ENCODE data around the gene MAGI2. TPM values are rescaled to one million over a fixed set of nuclear protein-coding genes. Genes with fewer than 3 reads are reported as not detected.

Gene MAGI2
- total RNA-seq, 2 experiments from 2014 or later = 0.17 TPM

- Mint-ChIP-seq H3K27me3 (peaks cover 2% of the 10 kb centered on the region), H3K9me3 (no peaks in the 10 kb centered on the region), H3K4me3 (no peak overlapping the region), H3K36me3 (no peaks in the 10 kb centered on the region), H3K27ac (no peak overlapping the region), H3K4me1 (ENCODE audit: low read depth) (no peaks in the 10 kb centered on the region)
- intact Hi-C loops (cut with micrococcal nuclease) = no loop called here
- CTCF ChIA-PET = no interaction called here
- POLR2A ChIA-PET = no interaction called here
- DNase-seq = no peak
These were observed 1329.3 kb downstream of the MAGI2 start for GRCh38 chr7:78124216-78124615.

- intact Hi-C loops (cut with micrococcal nuclease) = no loop called here
- CTCF ChIA-PET = no interaction called here
- H3K27me3 Mint-ChIP-seq = peaks cover 3% of the 10 kb centered on the region
- POLR2A ChIA-PET = no interaction called here
- no peaks in the 10 kb centered on the region for H3K36me3 Mint-ChIP-seq
- no peaks in the 10 kb centered on the region for H3K9me3 Mint-ChIP-seq
- no peak for DNase-seq
- no peak overlapping the region for H3K4me3 Mint-ChIP-seq
- H3K27ac Mint-ChIP-seq = no peak overlapping the region
- no peaks in the 10 kb centered on the region for H3K4me1 Mint-ChIP-seq (ENCODE audit: low read depth)
These were observed 1331.6 kb downstream of the MAGI2 start for GRCh38 chr7:78121888-78122287.

DNA sequence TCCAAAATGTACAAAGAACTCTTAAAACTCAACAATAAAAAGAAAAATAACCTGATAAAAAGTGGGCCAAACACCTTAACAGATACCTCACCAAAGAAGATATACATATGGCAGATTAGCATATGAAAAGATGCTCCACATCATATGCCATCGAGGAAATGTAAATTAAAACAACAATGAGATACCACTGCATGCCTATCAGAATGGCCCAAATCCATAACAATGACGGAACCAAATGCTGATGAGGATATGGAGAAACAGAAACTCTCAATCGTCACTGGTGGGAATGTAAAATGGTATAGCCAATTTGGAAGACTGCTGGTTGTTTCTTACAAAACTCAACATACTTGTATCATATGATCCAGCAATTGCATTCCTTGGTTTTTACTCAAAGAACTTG is 1335.0 kb downstream of the MAGI2 start:
- intact Hi-C loops (cut with micrococcal nuclease) = no loop called here
- no peak overlapping the region for H3K4me3 Mint-ChIP-seq
- H3K27me3 Mint-ChIP-seq = peaks cover 15% of the 10 kb centered on the region
- POLR2A ChIA-PET = no interaction called here
- no peaks in the 10 kb centered on the region for H3K9me3 Mint-ChIP-seq
- H3K27ac Mint-ChIP-seq = no peak overlapping the region
- H3K4me1 Mint-ChIP-seq (ENCODE audit: low read depth) = no peaks in the 10 kb centered on the region
- CTCF ChIA-PET = no interaction called here
- no peak for DNase-seq
- no peaks in the 10 kb centered on the region for H3K36me3 Mint-ChIP-seq

DNA sequence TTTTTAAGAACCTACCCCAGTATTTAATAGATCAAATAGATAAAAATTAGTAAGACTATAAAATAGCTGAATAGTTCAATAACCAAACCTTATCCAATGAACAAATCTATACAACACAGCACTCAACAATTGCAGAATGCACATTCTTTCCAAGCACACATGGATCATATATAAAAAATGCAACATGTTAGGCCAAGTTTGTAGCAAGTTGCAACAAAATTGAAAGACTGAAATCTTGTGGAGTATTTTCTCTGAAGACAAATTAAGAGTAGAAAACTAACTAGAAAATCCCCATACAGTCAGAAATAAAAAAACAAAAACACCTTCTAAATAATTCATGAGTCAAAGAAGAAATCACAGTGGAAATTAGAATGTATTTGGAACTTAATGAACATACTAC is 1337.6 kb downstream of the MAGI2 start:
- Mint-ChIP-seq H3K27ac (no peak overlapping the region), H3K36me3 (no peaks in the 10 kb centered on the region), H3K9me3 (no peaks in the 10 kb centered on the region), H3K4me3 (no peak overlapping the region), H3K4me1 (ENCODE audit: low read depth) (no peaks in the 10 kb centered on the region), H3K27me3 (peaks cover 27% of the 10 kb centered on the region)
- CTCF ChIA-PET = no interaction called here
- no peak for DNase-seq
- POLR2A ChIA-PET = no interaction called here
- intact Hi-C loops (cut with micrococcal nuclease) = no loop called here

DNA sequence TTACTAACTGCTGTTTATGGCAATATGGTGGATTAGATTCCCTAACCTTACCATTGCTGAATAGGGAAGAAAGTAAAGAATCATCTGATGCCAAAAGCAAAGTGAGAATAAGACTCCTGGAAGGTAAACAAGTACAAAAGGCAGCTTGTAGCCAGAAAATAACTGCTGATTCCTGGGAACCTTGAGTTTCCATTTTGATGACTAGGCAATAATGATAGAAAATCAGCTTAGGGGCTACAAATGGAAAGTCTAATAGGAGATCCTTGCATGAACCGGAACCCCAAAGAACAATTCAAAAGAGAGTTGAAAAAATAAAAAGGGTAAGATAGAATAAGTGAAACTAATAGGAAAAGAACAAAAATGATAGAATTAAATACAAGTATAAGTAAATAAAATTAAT is 1338.5 kb downstream of the MAGI2 start:
- no peak for DNase-seq
- intact Hi-C loops (cut with micrococcal nuclease) = no loop called here
- no peak overlapping the region for H3K27ac Mint-ChIP-seq
- no peaks in the 10 kb centered on the region for H3K36me3 Mint-ChIP-seq
- H3K4me1 Mint-ChIP-seq (ENCODE audit: low read depth) = no peaks in the 10 kb centered on the region
- ChIA-PET POLR2A (no interaction called here), CTCF (no interaction called here)
- peaks cover 31% of the 10 kb centered on the region for H3K27me3 Mint-ChIP-seq
- no peak overlapping the region for H3K4me3 Mint-ChIP-seq
- H3K9me3 Mint-ChIP-seq = no peaks in the 10 kb centered on the region

DNA sequence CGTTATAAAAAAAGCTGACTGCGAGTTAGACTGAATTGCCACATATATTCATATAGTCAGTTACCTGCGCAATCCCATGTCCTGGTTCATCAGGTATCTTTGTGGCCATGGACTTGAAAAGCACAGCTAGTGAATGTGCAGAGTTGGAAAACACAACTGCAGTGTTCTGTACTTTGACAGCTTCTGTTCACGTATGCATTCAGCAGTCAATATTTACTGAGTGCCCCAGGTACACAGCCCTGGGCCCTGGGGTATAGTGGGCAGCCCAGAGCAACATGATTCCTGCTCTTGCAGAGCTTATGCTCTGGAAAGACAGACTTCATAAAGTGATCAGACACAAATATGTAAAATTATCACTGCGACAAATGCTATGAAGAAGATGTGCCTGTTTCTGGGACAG is 1341.0 kb downstream of the MAGI2 start:
- POLR2A ChIA-PET = no interaction called here

GRCh38 chr7:78111386-78111785 is 1342.1 kb downstream of the MAGI2 start:
- Mint-ChIP-seq H3K4me3 (no peak overlapping the region), H3K27ac (no peak overlapping the region), H3K27me3 (peaks cover 34% of the 10 kb centered on the region), H3K4me1 (ENCODE audit: low read depth) (no peaks in the 10 kb centered on the region), H3K9me3 (peaks cover 2% of the 10 kb centered on the region), H3K36me3 (no peaks in the 10 kb centered on the region)
- intact Hi-C loops (cut with micrococcal nuclease) = no loop called here
- POLR2A ChIA-PET = no interaction called here
- CTCF ChIA-PET = no interaction called here
- DNase-seq = no peak

More for the DNA sequence above, 1341.0 kb downstream of the MAGI2 start:
- Mint-ChIP-seq H3K9me3 (no peaks in the 10 kb centered on the region), H3K27ac (no peak overlapping the region), H3K27me3 (peaks cover 35% of the 10 kb centered on the region), H3K4me3 (no peak overlapping the region), H3K4me1 (ENCODE audit: low read depth) (no peaks in the 10 kb centered on the region), H3K36me3 (no peaks in the 10 kb centered on the region)
- DNase-seq = no peak
- CTCF ChIA-PET = no interaction called here
- intact Hi-C loops (cut with micrococcal nuclease) = no loop called here

DNA sequence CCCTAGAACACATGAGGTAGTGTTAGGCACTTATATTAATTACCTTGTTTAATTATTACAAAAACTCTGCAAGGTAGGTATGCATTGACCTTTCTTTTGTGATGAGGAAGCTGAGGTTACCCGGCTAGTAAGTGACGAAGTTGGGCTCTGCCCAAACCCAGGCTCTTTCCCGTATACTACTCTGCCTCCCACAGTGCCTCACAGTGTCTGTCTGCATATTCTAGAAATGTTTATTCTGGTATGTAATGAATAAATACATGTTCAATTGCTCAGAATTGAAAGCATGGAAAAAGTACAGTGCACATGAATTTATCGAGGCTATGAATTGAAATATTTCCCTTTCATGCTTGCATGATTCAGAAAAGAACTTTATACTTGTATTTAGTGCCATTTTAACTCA is 1350.0 kb downstream of the MAGI2 start:
- CTCF ChIA-PET = no interaction called here
- Mint-ChIP-seq H3K36me3 (no peaks in the 10 kb centered on the region), H3K9me3 (peaks cover 2% of the 10 kb centered on the region)

GRCh38 chr7:78101076-78101475 is 1352.4 kb downstream of the MAGI2 start:
- no peak for DNase-seq
- CTCF ChIA-PET = no interaction called here
- no peaks in the 10 kb centered on the region for H3K4me1 Mint-ChIP-seq (ENCODE audit: low read depth)
- POLR2A ChIA-PET = no interaction called here
- H3K9me3 Mint-ChIP-seq = no peaks in the 10 kb centered on the region
- H3K27ac Mint-ChIP-seq = no peak overlapping the region
- H3K4me3 Mint-ChIP-seq = no peak overlapping the region
- H3K27me3 Mint-ChIP-seq = peaks cover 16% of the 10 kb centered on the region
- no peaks in the 10 kb centered on the region for H3K36me3 Mint-ChIP-seq
- intact Hi-C loops (cut with micrococcal nuclease) = no loop called here

More for the DNA sequence above, 1350.0 kb downstream of the MAGI2 start:
- DNase-seq = no peak
- H3K4me3 Mint-ChIP-seq = no peak overlapping the region
- H3K27ac Mint-ChIP-seq = no peak overlapping the region
- H3K27me3 Mint-ChIP-seq = peaks cover 11% of the 10 kb centered on the region
- intact Hi-C loops (cut with micrococcal nuclease) = no loop called here
- POLR2A ChIA-PET = no interaction called here
- no peaks in the 10 kb centered on the region for H3K4me1 Mint-ChIP-seq (ENCODE audit: low read depth)

DNA sequence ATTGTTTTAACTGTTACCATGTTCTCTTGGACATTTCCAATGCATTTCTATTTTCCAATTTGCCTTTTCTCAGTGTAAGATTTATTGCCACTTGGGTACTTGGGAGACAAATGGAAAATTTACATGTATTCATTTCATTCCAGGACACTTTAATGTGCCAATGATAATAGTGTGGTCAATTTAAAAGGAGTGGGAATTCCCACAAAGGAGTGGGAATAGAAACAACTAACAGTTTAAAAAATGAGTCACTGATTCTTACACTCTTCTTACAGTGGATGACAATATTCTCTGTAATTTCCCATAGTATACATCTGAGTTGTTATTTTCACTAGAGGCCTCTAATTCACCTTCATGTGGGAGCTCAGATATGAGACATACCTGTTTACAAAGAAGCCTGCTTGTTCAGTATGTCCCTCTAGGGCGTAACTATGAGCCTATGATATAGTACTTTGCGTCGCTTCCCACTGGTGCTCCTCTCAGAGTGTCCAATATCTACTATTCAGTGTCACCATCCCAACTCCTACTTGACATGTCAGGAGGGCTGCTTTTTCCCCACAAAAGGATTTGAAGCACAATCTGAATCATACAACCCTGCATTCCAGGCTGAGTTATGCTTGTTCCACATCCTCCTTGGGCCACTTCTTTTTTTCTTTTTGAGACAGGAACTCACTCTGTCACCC is 1353.6 kb downstream of the MAGI2 start:
- CTCF ChIA-PET = no interaction called here
- intact Hi-C loops (cut with micrococcal nuclease) = no loop called here
- Mint-ChIP-seq H3K27me3 (peaks cover 15% of the 10 kb centered on the region), H3K27ac (no peak overlapping the region), H3K4me1 (ENCODE audit: low read depth) (no peaks in the 10 kb centered on the region), H3K4me3 (no peak overlapping the region), H3K36me3 (no peaks in the 10 kb centered on the region), H3K9me3 (no peaks in the 10 kb centered on the region)
- no peak for DNase-seq
- POLR2A ChIA-PET = no interaction called here

GRCh38 chr7:78095549-78095948 is 1357.9 kb downstream of the MAGI2 start:
- Mint-ChIP-seq H3K27ac (no peak overlapping the region), H3K4me1 (ENCODE audit: low read depth) (no peaks in the 10 kb centered on the region), H3K9me3 (no peaks in the 10 kb centered on the region), H3K4me3 (no peak overlapping the region), H3K27me3 (peaks cover 14% of the 10 kb centered on the region), H3K36me3 (no peaks in the 10 kb centered on the region)
- POLR2A ChIA-PET = no interaction called here
- intact Hi-C loops (cut with micrococcal nuclease) = no loop called here
- DNase-seq = no peak
- CTCF ChIA-PET = no interaction called here

- no peaks in the 10 kb centered on the region for H3K9me3 Mint-ChIP-seq
- no peaks in the 10 kb centered on the region for H3K4me1 Mint-ChIP-seq (ENCODE audit: low read depth)
- POLR2A ChIA-PET = no interaction called here
- DNase-seq = no peak
- peaks cover 12% of the 10 kb centered on the region for H3K27me3 Mint-ChIP-seq
- no peak overlapping the region for H3K27ac Mint-ChIP-seq
- intact Hi-C loops (cut with micrococcal nuclease) = no loop called here
- no peak overlapping the region for H3K4me3 Mint-ChIP-seq
- CTCF ChIA-PET = no interaction called here
- H3K36me3 Mint-ChIP-seq = no peaks in the 10 kb centered on the region
These were observed 1361.1 kb downstream of the MAGI2 start for GRCh38 chr7:78092331-78092730.

DNA sequence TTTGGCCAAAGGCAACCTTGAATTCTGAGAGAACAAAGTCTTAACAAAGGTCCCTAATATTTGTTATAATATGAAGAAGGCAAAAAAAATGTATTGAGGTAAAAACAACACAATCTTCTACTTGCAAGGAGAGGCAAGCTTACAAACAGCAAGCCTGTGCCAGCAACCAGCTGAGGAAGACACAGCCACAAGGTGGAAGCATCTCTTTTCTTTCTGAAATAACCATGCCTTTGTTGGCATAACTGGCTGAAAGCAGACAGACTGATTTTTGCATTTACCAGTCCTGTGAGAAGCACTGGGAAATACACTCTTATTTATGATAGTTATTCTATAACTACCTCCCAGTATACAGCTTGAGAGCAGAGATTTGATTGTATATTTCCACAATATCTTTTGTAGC is 1362.9 kb downstream of the MAGI2 start:
- Mint-ChIP-seq H3K27me3 (peaks cover 3% of the 10 kb centered on the region), H3K9me3 (no peaks in the 10 kb centered on the region), H3K4me3 (no peak overlapping the region), H3K4me1 (ENCODE audit: low read depth) (no peaks in the 10 kb centered on the region), H3K27ac (no peak overlapping the region), H3K36me3 (no peaks in the 10 kb centered on the region)
- CTCF ChIA-PET = no interaction called here
- POLR2A ChIA-PET = no interaction called here
- intact Hi-C loops (cut with micrococcal nuclease) = no loop called here
- no peak for DNase-seq
